ENCODE results near the gene NAIF1. TPM values are rescaled to one million over a fixed set of nuclear protein-coding genes. Genes with fewer than 3 reads are reported as not detected.

NAIF1 gene
- total RNA-seq, 1 donor from 2014 or later = 13.3 TPM

DNA sequence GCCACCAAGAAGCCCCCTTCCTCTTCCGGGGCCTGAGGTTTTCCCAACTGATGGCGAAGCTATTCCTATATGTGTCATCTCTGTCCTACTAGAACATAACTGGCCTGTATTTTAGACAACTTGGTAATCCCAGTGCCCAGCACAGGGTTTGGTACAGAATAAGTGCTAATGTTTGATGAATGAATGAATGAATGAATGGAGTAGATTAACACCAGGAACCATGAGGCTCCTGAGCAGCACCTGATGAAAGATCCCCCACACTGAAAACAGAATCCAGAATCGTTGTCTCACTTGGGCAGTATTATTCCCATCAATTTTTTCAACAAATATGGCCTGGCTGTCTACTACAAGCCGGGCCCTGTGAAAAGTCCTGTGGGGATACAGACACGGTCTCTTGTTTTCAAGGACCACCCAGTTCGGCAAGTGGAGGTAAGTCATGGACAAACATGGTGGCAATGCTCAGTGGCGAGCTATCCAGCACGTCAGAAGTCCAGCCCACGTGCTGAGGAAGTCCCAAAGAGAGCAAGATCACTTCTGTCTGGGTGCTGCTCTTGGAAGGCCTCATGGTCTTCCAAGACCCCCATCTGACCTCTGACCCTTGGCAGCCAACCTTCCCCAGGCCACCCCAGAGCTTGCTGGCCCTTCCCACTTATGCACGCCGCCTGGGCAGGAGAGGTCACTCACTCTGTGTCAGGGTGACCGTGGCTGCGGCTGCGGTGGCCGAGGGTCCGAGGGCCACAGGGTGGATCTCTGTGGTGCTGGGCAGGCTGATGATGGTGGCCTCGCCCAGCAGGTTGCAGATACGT lies 1.0 kb downstream of the NAIF1 start:
- no peaks in the 10 kb centered on the region for H3K36me3 ChIP-seq
- peaks cover 51% of the 10 kb centered on the region for H3K4me1 ChIP-seq
- H3K4me3 ChIP-seq = peak overlapping the region; percentile 74 to 96
- TF ChIP-seq POLR2AphosphoS5 (IDR thresholded peaks at IDR 0.05; ENCODE audit: insufficient read depth in 1 of 2, low read depth in 1 of 2) = no peak
- TF ChIP-seq, protein P1, sequence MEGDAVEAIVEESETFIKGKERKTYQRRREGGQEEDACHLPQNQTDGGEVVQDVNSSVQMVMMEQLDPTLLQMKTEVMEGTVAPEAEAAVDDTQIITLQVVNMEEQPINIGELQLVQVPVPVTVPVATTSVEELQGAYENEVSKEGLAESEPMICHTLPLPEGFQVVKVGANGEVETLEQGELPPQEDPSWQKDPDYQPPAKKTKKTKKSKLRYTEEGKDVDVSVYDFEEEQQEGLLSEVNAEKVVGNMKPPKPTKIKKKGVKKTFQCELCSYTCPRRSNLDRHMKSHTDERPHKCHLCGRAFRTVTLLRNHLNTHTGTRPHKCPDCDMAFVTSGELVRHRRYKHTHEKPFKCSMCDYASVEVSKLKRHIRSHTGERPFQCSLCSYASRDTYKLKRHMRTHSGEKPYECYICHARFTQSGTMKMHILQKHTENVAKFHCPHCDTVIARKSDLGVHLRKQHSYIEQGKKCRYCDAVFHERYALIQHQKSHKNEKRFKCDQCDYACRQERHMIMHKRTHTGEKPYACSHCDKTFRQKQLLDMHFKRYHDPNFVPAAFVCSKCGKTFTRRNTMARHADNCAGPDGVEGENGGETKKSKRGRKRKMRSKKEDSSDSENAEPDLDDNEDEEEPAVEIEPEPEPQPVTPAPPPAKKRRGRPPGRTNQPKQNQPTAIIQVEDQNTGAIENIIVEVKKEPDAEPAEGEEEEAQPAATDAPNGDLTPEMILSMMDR (IDR thresholded peaks at IDR 0.05) = no peak
- TF ChIP-seq POLR2A (IDR thresholded peaks at IDR 0.05) = no peak
- no peaks in the 10 kb centered on the region for H3K27me3 ChIP-seq
- no peaks in the 10 kb centered on the region for H3K9me3 ChIP-seq
- H3K27ac ChIP-seq = peak overlapping the region; percentile 99
- intact Hi-C loops (cut with DNase I) = no loop called here
- no peak for DNase-seq (ENCODE audit: extremely low spot score in 2 of 2)

DNA sequence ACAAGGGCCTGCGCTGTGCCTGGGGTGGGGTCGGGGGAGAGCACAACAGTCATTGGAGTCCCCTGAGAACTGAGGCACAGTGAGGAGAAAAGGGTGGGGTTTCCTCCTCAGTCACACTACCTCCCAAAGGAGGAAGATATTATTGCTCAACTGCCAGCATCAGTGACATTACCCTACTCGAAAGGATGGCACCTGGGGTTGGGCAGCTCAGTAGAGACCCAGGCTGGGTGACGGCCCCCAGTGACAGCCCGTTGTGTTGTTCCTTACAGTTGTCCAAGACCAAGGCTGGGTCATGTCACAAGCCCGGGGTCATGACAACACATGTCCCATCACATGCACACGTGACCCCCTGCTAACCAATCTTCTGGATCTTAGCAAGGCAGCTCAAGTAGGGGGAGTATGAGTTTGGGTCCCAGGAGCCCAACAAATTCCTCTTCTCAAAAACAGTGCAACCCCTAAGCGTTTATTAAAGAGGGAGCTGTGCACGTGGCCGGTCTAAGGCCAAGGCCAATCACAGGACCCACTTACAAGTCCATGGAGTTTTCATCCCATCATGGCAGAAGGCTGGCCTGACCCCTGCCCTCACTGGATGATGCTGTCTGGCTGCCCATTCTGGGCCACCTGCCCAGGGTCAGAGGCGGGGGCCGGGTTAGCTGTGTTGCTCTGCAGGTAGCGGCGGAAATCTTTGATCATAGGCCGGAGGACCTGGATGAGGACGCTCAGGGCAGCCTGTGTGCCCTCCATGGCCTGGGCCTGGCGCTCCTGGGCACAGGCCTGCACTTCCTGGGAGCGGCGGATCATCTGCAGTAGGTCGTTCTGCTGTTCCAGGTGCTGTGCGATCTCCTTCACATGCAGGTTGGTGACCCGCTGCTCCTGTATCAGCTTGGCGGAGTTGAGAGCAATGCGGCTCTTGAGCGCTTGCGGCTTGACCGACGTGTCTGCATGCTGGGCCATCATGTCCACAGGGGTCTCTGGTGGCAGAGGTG lies 4.0 kb downstream of the NAIF1 start:
- peaks cover 49% of the 10 kb centered on the region for H3K4me1 ChIP-seq
- intact Hi-C loops (cut with DNase I) = no loop called here

DNA sequence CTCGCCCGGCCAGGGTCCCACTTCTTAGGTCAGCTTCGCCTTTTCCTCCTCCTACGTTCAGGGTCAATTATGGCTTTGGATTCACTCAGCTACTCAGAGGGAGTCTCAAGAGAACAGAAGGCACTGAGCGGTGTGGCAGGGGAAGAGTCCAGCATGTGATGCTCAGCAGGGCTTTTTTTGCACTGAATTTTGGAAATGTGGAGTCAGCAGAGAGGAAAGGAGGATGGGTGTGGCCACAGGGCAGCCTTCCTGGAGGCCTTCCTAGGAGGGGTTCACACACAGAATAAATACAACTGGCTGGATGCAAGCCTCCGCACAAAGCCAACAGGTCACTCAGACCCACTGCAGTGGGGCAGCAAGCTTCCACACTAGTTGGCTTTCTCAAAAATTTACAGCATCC lies 4.8 kb downstream of the NAIF1 start:
- H3K27me3 ChIP-seq = no peaks in the 10 kb centered on the region
- no peaks in the 10 kb centered on the region for H3K9me3 ChIP-seq
- H3K4me3 ChIP-seq = no peak overlapping the region
- no peak for DNase-seq (ENCODE audit: extremely low spot score in 2 of 2)
- no peaks in the 10 kb centered on the region for H3K36me3 ChIP-seq
- intact Hi-C loops (cut with DNase I) = no loop called here
- peak overlapping the region; percentile 73 for H3K27ac ChIP-seq
- no peak for TF ChIP-seq POLR2AphosphoS5 (IDR thresholded peaks at IDR 0.05; ENCODE audit: insufficient read depth in 1 of 2, low read depth in 1 of 2)
- TF ChIP-seq POLR2A (IDR thresholded peaks at IDR 0.05) = no peak
- TF ChIP-seq, protein P1 (IDR thresholded peaks at IDR 0.05) = no peak
- H3K4me1 ChIP-seq = peaks cover 58% of the 10 kb centered on the region

More for the DNA sequence above, 4.0 kb downstream of the NAIF1 start:
- peak overlapping the region; percentile 73 for H3K27ac ChIP-seq
- no peak for DNase-seq (ENCODE audit: extremely low spot score in 2 of 2)
- no peaks in the 10 kb centered on the region for H3K27me3 ChIP-seq
- no peaks in the 10 kb centered on the region for H3K36me3 ChIP-seq
- TF ChIP-seq, protein P1 (IDR thresholded peaks at IDR 0.05) = no peak
- no peak for TF ChIP-seq POLR2AphosphoS5 (IDR thresholded peaks at IDR 0.05; ENCODE audit: insufficient read depth in 1 of 2, low read depth in 1 of 2)
- no peak overlapping the region for H3K4me3 ChIP-seq
- no peaks in the 10 kb centered on the region for H3K9me3 ChIP-seq

DNA sequence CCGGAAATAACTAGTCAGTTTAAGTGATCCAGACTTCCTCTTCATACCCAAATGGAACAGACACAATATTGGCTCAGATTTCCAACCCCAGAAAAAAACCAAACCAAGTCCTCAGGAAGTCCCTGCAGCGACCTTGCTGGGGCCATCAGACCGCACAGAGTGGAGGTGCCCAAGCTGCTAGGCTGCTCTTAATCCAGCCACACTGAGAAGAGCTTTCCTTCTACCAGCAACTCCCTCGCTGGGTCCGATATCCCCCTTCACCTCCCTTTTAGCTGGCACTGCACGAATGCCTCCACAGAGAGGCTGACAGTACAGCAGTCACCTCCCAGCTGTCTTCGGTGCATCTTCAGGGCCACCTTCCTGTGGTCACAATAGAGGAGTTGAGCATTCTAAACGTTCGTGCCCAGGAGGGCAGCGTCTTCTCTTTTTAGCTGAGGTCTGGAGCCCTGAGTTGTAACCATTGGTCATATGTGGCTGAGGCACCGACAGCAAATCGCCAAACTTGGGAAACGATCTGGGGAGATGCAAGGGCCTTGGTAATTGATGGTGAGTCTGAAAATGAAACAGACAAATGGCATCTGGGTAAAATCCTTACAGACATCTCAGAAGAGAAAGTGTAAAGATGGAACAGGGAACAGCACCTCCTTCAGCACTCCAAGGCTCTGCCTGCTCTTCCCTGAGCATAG lies 5.7 kb downstream of the NAIF1 start:
- no peaks in the 10 kb centered on the region for H3K27me3 ChIP-seq
- H3K4me1 ChIP-seq = peaks cover 60% of the 10 kb centered on the region
- peak overlapping the region; percentile 73 for H3K27ac ChIP-seq
- TF ChIP-seq, protein P1 (IDR thresholded peaks at IDR 0.05) = no peak
- no peak for TF ChIP-seq POLR2AphosphoS5 (IDR thresholded peaks at IDR 0.05; ENCODE audit: insufficient read depth in 1 of 2, low read depth in 1 of 2)
- TF ChIP-seq POLR2A (IDR thresholded peaks at IDR 0.05) = no peak
- no peaks in the 10 kb centered on the region for H3K9me3 ChIP-seq
- no peak overlapping the region for H3K4me3 ChIP-seq
- no peak for DNase-seq (ENCODE audit: extremely low spot score in 2 of 2)
- H3K36me3 ChIP-seq = no peaks in the 10 kb centered on the region
- intact Hi-C loops (cut with DNase I) = no loop called here

Measured in vagina (tissue), 2 donors.